ENCODE measurements around the gene DPF3.

DPF3 gene

DNA sequence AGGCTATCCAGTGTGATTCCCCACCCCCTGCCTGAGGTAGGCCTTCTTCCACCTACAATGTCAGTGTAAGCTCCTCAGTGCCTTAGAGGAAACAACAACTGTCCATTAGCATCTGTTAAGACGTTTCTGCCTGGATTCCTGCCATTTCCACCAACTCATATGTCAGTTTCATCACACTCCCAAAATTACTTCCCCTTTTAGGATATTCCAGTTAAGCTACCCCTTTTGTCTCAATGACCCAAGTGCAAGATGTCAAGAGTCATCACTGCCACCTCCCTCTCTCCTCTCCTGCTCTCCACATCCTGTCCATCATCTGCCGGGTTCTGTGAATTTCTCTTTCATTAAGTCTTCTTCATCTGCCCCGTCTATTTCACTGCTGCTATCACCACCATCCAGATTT, 189.4 kb downstream of the DPF3 start:
- no peak for DNase-seq

- DNase-seq, result no peak
These were observed 192.3 kb downstream of the DPF3 start for GRCh38 chr14:72701605-72702004.

DNA sequence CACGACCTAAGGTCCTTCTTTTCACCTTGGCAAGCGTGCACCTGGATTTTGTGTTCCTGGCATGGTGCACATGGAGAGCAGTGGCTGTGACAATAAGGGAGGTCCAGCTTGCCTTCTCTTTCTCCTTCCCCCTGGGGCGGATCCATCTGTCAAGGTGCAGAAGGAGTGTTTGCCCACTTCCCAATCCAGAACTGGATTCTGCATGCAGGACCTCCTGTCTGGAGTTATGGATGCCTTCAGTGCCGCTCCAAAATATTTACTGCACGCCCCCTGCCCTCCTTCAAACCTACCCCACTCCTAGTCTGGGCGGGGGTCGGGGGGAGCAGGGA, 192.7 kb downstream of the DPF3 start:
- no peak for DNase-seq

DNA sequence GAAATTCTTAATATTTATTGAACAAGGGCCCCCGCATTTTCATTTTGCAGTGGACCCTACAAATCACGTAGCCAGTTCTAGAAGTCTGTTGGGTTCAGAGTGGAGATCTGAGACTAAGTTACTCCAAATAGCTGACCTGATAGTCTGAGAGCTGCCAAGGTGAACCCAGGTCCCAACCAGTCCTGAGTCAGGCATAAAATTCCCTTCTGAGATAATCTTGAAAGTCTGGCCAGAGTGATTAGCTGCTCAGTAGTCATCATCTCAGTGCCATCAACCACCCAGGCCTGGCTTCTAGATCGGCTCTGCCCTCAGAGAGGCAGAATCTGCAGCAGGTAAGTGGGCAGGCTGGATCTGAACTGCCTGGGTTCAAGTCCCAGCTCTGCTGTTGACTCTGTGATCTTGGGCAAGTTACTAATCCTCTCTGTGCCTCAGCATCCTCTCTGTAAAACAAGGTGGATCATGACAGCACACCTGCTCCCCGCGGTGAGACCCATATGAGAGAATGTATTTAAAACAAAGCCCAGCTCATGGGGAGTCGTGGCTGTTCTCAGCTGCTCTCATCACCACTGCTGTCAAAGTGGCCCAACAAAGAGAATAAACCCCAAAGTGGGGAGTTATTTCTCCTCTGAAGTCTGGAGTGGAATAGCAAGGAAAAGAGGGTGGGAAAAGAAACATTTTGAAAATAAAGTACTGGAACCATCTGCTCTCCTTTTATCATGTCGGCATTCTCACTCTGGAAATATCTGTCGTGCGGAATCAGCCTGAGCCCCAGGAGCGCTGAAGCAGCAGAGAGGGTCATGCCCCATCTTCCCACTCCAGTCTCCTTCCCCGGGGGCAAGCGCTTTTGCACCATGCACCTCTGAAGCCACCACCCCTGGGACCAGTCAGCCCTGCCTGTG, 193.3 kb downstream of the DPF3 start:
- DNase-seq, result no peak

- DNase-seq, result no peak
These were observed 194.0 kb downstream of the DPF3 start for GRCh38 chr14:72699852-72700257.

GRCh38 chr14:72699443-72699842, 194.5 kb downstream of the DPF3 start:
- no peak for DNase-seq

DNA sequence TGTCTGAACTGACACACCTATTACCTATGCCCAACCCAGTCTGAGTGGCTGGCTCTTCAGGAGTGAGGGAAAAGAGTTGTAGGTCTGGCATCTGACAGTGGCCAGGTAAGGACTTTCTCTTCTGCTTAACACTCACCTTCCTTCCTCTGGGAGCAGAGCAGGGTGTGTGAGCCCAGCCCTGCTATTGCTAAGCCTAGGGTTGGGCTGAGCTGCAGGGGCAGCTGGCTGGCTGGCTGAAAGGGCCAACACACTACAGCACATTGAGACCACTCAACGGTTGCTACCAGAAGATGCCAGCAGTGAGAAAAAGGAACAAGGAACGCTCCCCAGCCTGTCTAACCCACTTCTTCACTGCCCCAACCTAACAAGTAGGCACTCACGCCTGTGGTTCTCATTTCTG, 201.2 kb downstream of the DPF3 start:
- DNase-seq, result no peak

GRCh38 chr14:72690324-72690723, 203.6 kb downstream of the DPF3 start:
- no peak for DNase-seq

- DNase-seq, result no peak
These were observed 204.8 kb downstream of the DPF3 start for GRCh38 chr14:72688990-72689671.

GRCh38 chr14:72686832-72687231, 207.1 kb downstream of the DPF3 start:
- no peak for DNase-seq

DNA sequence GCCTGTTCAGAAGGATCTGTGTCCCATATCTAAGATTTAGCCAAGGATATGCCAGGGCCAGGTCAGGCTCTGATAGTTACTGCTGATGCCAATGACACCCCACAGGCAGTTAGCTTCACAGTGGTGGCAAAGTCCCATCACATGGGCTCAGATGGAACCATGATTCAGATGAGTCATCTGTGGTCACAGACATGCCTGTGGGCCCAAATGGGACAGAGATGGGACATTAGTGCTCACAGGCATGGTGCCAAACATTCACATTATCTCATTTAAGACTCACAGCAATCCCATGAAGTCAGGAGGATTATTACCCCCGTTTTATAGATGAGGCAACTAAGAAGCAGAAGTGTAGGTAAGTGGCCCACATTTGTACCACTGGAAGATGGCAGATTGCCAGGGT, 207.8 kb downstream of the DPF3 start:
- no peak for DNase-seq

DNA sequence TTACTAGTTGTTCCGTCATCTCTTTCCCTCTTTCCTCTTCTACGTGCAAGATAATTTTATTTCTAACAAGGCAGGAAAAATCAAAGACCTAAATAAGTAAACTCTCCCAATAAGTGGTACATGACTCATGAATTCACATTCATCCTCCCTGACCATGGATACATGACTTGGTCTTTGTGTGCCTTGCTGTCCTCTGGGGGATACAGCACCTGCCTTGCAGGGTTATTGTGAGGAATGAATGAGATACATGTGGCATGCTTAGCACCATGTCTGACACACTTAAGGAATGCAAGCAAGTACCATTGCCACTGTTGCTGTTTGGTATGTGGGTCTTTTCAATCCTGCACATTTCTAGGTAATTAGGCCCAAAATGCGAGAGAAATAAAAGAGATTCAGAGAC, 208.4 kb downstream of the DPF3 start:
- no peak for DNase-seq

DNA sequence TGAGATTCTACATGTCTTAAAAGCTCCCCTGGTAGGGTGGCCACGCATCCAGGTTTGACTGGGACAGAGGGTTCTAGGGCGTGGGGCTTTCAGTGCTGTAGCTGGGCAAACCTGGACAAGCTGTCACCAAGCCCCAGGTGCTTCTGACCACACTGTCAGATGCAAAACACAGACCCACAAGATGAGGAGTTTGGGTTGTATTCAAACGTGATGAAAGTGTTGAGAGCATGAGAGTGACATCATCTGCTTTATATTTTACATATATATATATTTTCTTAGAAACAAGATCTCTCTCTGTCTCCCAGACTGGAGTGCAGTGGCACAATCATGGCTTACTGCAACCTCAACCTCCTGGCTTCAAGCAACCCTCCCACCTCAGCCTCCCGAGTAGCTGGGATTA, 210.1 kb downstream of the DPF3 start:
- DNase-seq, result no peak

DNA sequence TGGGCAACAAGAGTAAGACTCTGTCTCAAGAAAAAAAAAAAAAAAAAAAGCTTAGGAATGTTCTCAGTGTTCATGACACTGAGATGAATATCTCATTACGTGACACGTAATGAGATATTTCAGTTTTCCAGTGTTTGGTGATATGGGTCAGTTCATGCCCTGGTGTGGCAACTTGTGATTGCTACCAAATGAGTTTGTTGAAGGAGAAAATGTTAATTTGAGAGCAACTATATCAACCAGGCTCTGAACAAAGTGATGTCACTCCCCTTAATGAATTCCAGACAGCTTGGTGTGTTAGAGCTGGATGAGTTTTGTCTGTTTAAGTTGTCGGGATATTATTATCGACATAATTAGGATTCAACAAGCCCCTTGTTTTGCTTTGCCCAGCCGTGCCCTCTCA, 211.7 kb downstream of the DPF3 start:
- DNase-seq, result no peak

DNA sequence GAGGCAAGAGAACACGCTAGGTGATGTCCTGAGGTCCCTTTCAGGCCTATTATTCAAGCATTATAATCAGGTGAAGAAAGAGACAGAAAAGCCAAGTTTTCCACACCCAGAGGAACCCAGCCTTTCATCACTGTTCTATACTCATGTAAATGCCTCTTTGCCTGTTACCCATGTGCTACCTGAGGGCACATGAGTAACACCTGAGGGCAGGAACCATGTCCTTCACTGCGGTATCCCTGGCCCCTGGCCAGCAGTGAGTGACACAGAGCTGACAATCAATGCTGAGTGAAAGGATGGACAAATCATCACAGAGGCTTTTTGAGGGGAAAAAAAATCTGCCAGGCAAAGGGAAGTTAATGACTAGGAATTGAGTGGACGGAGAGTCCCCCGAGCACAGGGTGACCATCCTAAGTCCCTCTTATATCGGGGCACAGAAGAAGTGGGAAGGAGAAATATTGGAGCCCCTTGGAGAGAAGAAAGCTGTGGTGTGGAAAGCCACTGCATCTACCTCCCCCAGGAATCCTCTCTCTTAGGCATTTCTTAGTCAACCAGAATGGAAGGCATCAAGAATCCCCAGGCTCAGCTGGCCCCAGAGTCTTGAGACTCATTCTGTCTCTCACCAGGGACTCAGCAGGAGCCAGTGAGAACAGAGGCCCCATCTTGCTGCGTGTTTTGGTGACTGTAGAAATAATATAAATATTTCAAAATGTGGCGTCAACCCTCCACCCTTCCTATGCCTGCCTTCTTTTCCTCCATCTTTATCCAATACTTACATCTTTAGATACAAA, 212.9 kb downstream of the DPF3 start:
- no peak for DNase-seq

DNA sequence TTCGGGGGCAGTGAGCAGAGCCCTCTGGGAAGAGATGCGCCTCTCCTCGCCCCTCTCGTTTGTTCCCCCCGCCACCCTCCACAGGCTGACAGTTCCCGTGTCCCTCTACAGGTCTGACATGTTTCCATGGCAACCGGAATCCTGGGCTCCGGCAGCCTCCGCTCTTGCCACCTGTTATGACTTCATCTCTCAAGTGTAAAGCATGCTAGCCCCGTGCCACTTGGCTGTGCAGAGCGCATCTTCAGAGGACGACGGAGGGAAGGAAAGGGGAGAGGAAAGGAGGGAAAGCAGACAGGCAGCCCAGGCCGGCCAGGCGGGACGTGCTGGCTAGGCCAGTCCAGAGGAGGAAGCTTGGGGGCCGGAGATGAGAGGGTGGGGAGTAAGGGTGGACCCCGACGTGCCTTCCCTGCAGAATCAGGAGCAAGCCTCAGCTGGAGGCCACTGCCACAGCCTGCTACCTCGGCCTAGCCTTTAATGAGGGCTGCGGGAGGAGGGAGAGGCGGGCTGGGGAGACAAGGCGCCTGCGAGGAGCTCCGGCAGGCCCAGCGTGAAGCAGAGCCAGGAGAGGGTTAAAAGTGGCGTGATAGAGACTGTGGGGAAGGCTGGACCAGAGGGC, 214.3 kb downstream of the DPF3 start:
- no peak for DNase-seq

DNA sequence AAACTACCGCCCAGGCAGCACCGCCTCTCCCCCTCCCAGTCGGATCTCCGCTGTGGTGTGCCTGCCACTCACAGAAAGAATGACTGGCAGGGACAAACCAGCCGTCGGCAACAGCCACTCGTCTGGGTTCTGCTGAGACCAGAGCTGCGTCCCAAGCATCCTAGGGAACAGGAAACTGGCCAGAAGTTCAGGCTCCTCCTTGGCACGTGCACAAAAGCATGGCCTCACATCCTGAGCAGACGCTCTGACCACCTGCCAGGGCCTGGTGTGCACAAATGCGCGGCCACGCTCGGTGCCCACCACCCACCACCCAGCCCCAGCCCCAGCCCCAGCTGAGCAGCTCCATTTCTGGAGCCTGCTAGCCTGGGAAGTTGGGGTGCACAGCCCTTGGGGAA, 214.8 kb downstream of the DPF3 start:
- no peak for DNase-seq

DNA sequence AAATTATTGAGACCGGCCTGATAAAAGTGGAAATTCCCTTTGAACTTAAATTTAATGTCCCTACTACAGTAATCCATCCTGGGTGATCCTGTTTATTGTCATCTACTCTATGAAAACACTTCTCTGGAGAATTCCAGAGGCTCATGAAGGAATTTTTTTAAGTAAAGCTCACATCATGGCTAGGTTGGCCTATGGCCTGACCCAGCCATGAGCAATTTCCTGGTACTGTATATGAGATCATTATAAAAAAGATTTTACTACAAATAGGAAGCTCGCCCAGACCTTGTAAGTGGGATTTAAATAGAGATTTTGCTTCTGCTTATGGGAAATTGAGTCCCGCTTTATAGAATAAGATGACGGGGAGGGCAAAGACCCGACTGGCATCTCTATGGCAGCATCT, 215.5 kb downstream of the DPF3 start:
- no peak for DNase-seq

DNA sequence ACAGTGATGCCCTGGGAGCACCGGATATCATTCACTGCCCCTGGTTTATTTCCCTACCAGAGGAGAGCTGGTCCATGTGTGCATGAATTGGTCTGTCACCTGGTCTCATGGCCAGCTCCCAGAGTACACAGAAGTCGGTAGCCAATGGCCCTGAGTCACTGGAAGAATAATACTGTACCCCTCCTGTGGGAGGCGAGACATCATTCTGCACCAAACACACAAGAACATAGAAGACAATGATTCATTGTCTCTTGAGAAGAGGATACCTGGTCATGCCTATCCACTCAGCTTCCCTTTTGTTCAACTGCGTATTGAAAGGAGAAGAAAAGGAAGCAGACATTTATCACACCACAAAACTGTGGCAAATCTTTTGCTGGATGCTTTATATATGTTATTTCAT, 216.2 kb downstream of the DPF3 start:
- DNase-seq, result no peak

DNA sequence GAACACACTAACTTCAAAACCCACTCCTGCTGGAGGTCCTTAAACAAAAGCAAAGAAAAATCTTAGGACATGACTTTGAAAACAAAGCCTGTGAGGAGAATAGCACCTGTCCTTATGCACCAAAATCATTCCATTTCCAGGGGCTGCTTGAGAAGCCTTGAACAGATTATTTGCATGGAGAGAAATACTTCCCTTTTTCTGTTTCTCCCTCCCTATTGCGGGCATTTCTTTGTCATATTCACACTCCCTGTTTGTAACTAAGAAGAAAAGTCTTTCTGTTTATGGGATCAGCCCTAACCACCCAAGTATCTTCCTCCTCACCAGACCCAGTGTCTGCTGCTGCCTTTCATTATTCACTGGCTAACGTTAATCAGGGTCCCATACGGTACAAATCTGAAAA, 218.8 kb downstream of the DPF3 start:
- DNase-seq, result no peak

- no peak for DNase-seq
These were observed 220.7 kb downstream of the DPF3 start for GRCh38 chr14:72673179-72673578.

GRCh38 chr14:72666610-72667009, 227.3 kb downstream of the DPF3 start:
- no peak for DNase-seq

GRCh38 chr14:72665259-72665658, 228.6 kb downstream of the DPF3 start:
- DNase-seq, result no peak

Data from CD4-positive, alpha-beta T cell treated with Interleukin-10 for 1 hour (primary cell).